SK-N-MC (cell line): ENCODE data around the gene TMPRSS3.

Experiments
- EZH2 ChIP-seq: fragments of 200-600 bp; sonication (generic); IDR thresholded peaks from one replicate; pipeline ENCODE4 v1.6.1; 2017; ENCODE audit warnings: antibody characterized with exemption
- FOXP2 ChIP-seq: optimal IDR thresholded peaks from 2 replicates; pipeline ENCODE3; 2011; ENCODE audit warnings: mild to moderate bottlenecking, moderate library complexity; ENCODE audit not compliant: insufficient read depth; ENCODE audit errors: extremely low read length, control extremely low read depth
- POLR2AphosphoS5 ChIP-seq: IDR thresholded peaks from 2 replicates; pipeline ENCODE4 v1.6.1; 2012; ENCODE audit warnings: mild to moderate bottlenecking, low read depth, low read length, borderline replicate concordance

DNA sequence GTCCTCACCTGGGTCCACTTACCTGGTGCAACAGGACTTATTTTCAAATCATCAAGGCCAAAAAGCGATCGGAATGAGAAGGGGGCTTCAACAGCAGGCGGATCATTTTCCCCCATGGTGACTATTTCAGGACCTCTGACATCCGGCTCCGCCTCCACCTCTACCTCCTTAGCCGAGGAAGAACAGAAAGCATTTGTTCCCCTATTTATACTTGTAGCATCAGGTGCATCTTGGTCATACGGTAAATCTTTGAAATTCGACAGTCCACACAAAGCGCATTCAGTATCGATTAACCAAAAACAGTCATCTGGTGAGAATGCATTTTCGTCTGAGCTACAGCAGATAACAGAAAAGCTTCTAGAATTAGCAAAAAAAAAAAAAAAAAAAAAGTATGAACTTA, 550 bp downstream of the TMPRSS3 start:
- TF ChIP-seq POLR2AphosphoS5, result no peak
- no peak for TF ChIP-seq EZH2
- TF ChIP-seq FOXP2, result no peak
